Kidney epithelial cell (primary cell): Measurements from ENCODE around the gene ZSCAN25. TPM values are rescaled to one million over a fixed set of nuclear protein-coding genes. Genes with fewer than 3 reads are reported as not detected.

Experiments used
- DNase-seq: peaks from one replicate; pipeline ENCODE4 v3.0.0-alpha.2; 2010; ENCODE audit warnings: low read depth
- H3K27me3 ChIP-seq: 2 replicates; pipeline ENCODE4 v1.6.0; 2011; ENCODE audit warnings: low read length; ENCODE audit not compliant: control insufficient read depth, insufficient read depth
- H3K36me3 ChIP-seq: 2 replicates; pipeline ENCODE4 v1.5.1; 2011; ENCODE audit warnings: low read length; ENCODE audit not compliant: control insufficient read depth, insufficient read depth
- H3K4me3 ChIP-seq: 2 replicates; pipeline ENCODE4 v1.5.1; 2011; ENCODE audit warnings: low read depth, mild to moderate bottlenecking, control low read depth, low read length
- total RNA-seq: library from RNA; depleted of rRNA; stranded (reverse); fragments of >200 nt; gene quantifications from 2 replicates; pipeline ENCODE4 v1.2.3, GENCODE V29; 2015
- TF ChIP-seq, protein P1 (sequence below): IDR thresholded peaks from 2 replicates; pipeline ENCODE4 v1.5.1; 2011; ENCODE audit warnings: mild to moderate bottlenecking, moderate library complexity, low read length, control low read depth, inconsistent platforms; ENCODE audit not compliant: insufficient read depth, poor library complexity, severe bottlenecking

The ZSCAN25 gene
- total RNA-seq, 1 donor from 2014 or later: 12.9 TPM

DNA sequence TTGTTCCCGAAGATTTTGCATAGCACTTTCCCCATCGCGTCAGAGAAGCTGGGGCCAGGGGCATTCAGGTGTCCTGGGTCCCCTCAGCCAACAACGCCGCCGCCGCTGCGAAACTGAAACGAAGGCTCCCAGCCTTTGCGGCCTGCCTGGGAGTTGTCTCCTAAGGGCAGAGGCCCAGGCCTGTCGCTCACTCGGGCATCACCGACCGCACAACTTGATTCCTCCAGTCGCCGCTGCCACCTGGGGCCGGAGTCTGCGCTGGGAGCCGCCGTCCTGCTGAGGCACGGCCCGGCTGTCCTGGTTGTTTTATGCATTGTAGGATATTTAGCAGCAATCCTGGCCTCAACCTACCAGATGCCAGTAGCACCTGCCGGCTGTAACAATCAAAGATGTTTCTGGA lies 22.0 kb downstream of the ZSCAN25 start:
- Histone ChIP-seq H3K36me3 (no peaks in the 10 kb centered on the region), H3K27me3 (no peaks in the 10 kb centered on the region), H3K4me3 (no peak overlapping the region)
- no peak for DNase-seq
- TF ChIP-seq, protein P1, sequence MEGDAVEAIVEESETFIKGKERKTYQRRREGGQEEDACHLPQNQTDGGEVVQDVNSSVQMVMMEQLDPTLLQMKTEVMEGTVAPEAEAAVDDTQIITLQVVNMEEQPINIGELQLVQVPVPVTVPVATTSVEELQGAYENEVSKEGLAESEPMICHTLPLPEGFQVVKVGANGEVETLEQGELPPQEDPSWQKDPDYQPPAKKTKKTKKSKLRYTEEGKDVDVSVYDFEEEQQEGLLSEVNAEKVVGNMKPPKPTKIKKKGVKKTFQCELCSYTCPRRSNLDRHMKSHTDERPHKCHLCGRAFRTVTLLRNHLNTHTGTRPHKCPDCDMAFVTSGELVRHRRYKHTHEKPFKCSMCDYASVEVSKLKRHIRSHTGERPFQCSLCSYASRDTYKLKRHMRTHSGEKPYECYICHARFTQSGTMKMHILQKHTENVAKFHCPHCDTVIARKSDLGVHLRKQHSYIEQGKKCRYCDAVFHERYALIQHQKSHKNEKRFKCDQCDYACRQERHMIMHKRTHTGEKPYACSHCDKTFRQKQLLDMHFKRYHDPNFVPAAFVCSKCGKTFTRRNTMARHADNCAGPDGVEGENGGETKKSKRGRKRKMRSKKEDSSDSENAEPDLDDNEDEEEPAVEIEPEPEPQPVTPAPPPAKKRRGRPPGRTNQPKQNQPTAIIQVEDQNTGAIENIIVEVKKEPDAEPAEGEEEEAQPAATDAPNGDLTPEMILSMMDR: no peak

GRCh38 chr7:99639267-99639666 lies 22.5 kb downstream of the ZSCAN25 start:
- TF ChIP-seq, protein P1: no peak
- no peak overlapping the region for H3K4me3 ChIP-seq
- no peaks in the 10 kb centered on the region for H3K27me3 ChIP-seq
- H3K36me3 ChIP-seq: no peaks in the 10 kb centered on the region
- no peak for DNase-seq

DNA sequence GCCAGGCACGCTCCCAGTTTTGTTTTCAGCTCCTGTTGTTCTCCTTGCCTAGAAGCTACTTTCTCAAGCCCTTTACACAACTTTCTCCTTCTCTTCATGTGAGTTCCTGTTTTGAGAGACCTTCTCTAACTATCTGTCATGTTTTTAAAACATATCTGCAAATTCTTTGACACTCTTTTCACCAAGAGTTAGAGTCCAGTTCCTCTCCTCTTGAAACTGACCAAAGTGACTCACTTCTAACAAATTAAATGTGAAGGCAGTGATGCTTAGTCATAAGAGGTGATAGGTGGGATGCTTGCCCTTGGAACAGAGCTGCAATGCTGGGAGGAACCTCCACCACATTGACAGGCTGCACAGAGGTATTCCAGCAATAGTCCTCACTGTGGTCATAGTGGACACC lies 25.3 kb downstream of the ZSCAN25 start:
- no peaks in the 10 kb centered on the region for H3K27me3 ChIP-seq
- TF ChIP-seq, protein P1: no peak
- no peaks in the 10 kb centered on the region for H3K36me3 ChIP-seq
- DNase-seq: no peak
- H3K4me3 ChIP-seq: no peak overlapping the region

GRCh38 chr7:99643464-99643863 lies 26.7 kb downstream of the ZSCAN25 start:
- Histone ChIP-seq H3K4me3 (no peak overlapping the region), H3K27me3 (no peaks in the 10 kb centered on the region), H3K36me3 (no peaks in the 10 kb centered on the region)
- no peak for DNase-seq
- TF ChIP-seq, protein P1: no peak

- TF ChIP-seq, protein P1: no peak
- H3K27me3 ChIP-seq: no peaks in the 10 kb centered on the region
- DNase-seq: no peak
- H3K4me3 ChIP-seq: no peak overlapping the region
- no peaks in the 10 kb centered on the region for H3K36me3 ChIP-seq
Observed at GRCh38 chr7:99644431-99644830, 27.7 kb downstream of the ZSCAN25 start.

GRCh38 chr7:99645590-99645989 lies 28.8 kb downstream of the ZSCAN25 start:
- DNase-seq: no peak
- Histone ChIP-seq H3K27me3 (no peaks in the 10 kb centered on the region), H3K36me3 (no peaks in the 10 kb centered on the region), H3K4me3 (no peak overlapping the region)
- TF ChIP-seq, protein P1: no peak
